HepG2 (cell line): Measurements from ENCODE around the gene CEP76. TPM values are rescaled to one million over a fixed set of nuclear protein-coding genes. Genes with fewer than 3 reads are reported as not detected.

Experiments used
- ADNP ChIP-seq: sonication (generic); formaldehyde crosslinking; IDR thresholded peaks from 2 replicates; pipeline ENCODE4 v1.4.0; 2020; ENCODE audit warnings: missing genetic modification reagents
- AGO1 ChIP-seq: fragments of 200-400 bp; formaldehyde crosslinking; IDR thresholded peaks from 2 replicates; pipeline ENCODE4 v1.6.1; 2017; ENCODE audit warnings: mild to moderate bottlenecking, low read depth, low read length, moderate library complexity; ENCODE audit not compliant: poor library complexity, severe bottlenecking
- CEBPG ChIP-seq: IDR thresholded peaks from 2 replicates; pipeline ENCODE4 v1.6.1; 2016
- DR1 ChIP-seq: sonication (generic); formaldehyde crosslinking; IDR thresholded peaks from 2 replicates; pipeline ENCODE4 v1.8.0; 2021; ENCODE audit warnings: mild to moderate bottlenecking, missing genetic modification reagents, inconsistent platforms
- FOSL2 ChIP-seq: sonication (generic); formaldehyde crosslinking; IDR thresholded peaks from 2 replicates; pipeline ENCODE4 v1.4.0; 2020; ENCODE audit warnings: missing genetic modification reagents
- FOXO4 ChIP-seq: sonication (generic); formaldehyde crosslinking; conservative IDR thresholded peaks from 2 replicates; pipeline ENCODE4 v1.8.1; 2023; ENCODE audit warnings: missing genetic modification reagents
- GMEB1 ChIP-seq: sonication (generic); formaldehyde crosslinking; IDR thresholded peaks from 2 replicates; pipeline ENCODE4 v1.5.1; 2020; ENCODE audit warnings: missing genetic modification reagents, mild to moderate bottlenecking, borderline replicate concordance
- GRHL1 ChIP-seq: sonication (generic); formaldehyde crosslinking; conservative IDR thresholded peaks from 2 replicates; pipeline ENCODE4 v1.8.0; 2022; ENCODE audit warnings: missing genetic modification reagents
- JDP2 ChIP-seq: sonication (generic); formaldehyde crosslinking; IDR thresholded peaks from 2 replicates; pipeline ENCODE4 v1.8.1; 2022; ENCODE audit warnings: missing genetic modification reagents, borderline replicate concordance
- MTF2 ChIP-seq: sonication (generic); formaldehyde crosslinking; IDR thresholded peaks from 2 replicates; pipeline ENCODE4 v1.5.0; 2020; ENCODE audit warnings: missing genetic modification reagents, borderline replicate concordance
- NBN ChIP-seq: fragments of 450-650 bp; conservative IDR thresholded peaks from 2 replicates; pipeline ENCODE4 v1.6.1; 2017
- PHF21A ChIP-seq: sonication (generic); formaldehyde crosslinking; IDR thresholded peaks from 2 replicates; pipeline ENCODE4 v1.5.0; 2020; ENCODE audit warnings: mild to moderate bottlenecking, missing genetic modification reagents
- SIN3A ChIP-seq: IDR thresholded peaks from 2 replicates; pipeline ENCODE4 v1.6.1; 2011; ENCODE audit warnings: low read depth, mild to moderate bottlenecking, control low read depth, low read length, borderline replicate concordance
- SPEN ChIP-seq: sonication (generic); formaldehyde crosslinking; IDR thresholded peaks from 2 replicates; pipeline ENCODE4 v1.5.1; 2020; ENCODE audit warnings: low read depth, mild to moderate bottlenecking, missing genetic modification reagents
- TBP ChIP-seq: sonication (generic); formaldehyde crosslinking; IDR thresholded peaks from 2 replicates; pipeline ENCODE4 v1.5.0; 2020; ENCODE audit warnings: missing genetic modification reagents
- ZNF235 ChIP-seq: sonication (generic); formaldehyde crosslinking; IDR thresholded peaks from 2 replicates; pipeline ENCODE4 v1.8.1; 2023; ENCODE audit warnings: mild to moderate bottlenecking, missing genetic modification reagents, borderline replicate concordance
- ZNF24 ChIP-seq: fragments of 450-650 bp; IDR thresholded peaks from 2 replicates; pipeline ENCODE4 v1.6.1; 2017; ENCODE audit warnings: antibody characterized with exemption, mild to moderate bottlenecking
- ZNF75D ChIP-seq: sonication (generic); formaldehyde crosslinking; IDR thresholded peaks from 2 replicates; pipeline ENCODE4 v1.8.1; 2023; ENCODE audit warnings: missing genetic modification reagents, mild to moderate bottlenecking, borderline replicate concordance
- ZNF816 ChIP-seq: sonication (generic); formaldehyde crosslinking; IDR thresholded peaks from 2 replicates; pipeline ENCODE4 v1.8.0; 2022; ENCODE audit warnings: missing genetic modification reagents, mild to moderate bottlenecking, borderline replicate concordance
- ZSCAN25 ChIP-seq: sonication (generic); formaldehyde crosslinking; IDR thresholded peaks from 2 replicates; pipeline ENCODE4 v1.8.0; 2022; ENCODE audit warnings: mild to moderate bottlenecking, missing genetic modification reagents
- polyA plus RNA-seq, 8 experiments: library from polyadenylated mRNA; depleted of rRNA in 3 of 8; stranded (reverse) in 7 of 8; unstranded in 1 of 8; fragments of >200 nt; fragmentation: Illumina TruSeq in 4 of 8; extraction: Trizol in 4 of 8; gene quantifications; 2 replicates each; pipeline versions ENCODE4 v1.2.1 to v1.2.3, GENCODE V29; 2011 to 2016; ENCODE audit warnings: low read depth in 4 of 8, missing spikeins in 1 of 8, mixed read lengths in 1 of 8; ENCODE audit not compliant: insufficient read depth in 1 of 8
- total RNA-seq, 5 experiments: library from RNA; depleted of rRNA; stranded (reverse); fragments of >200 nt; fragmentation: Illumina TruSeq; extraction: Trizol; gene quantifications; 2 replicates each; pipeline ENCODE4 v1.2.3, GENCODE V29; 2016; ENCODE audit warnings: low read depth in 1 of 5
- TF ChIP-seq, protein P1 (sequence below): sonication (generic); formaldehyde crosslinking; IDR thresholded peaks from 2 replicates; pipeline ENCODE4 v1.4.0; 2020; ENCODE audit warnings: low read depth, mild to moderate bottlenecking, missing genetic modification reagents
- TF ChIP-seq, protein P2 (sequence below): IDR thresholded peaks from 2 replicates; pipeline ENCODE4 v1.6.1; 2016; ENCODE audit warnings: low read depth, control low read depth

The CEP76 gene
- total and polyA plus RNA-seq, 2 of the 13 experiments (the other 11 are each of a cell fraction or from before 2014, with no cell fraction given): 13.9 to 15.1 TPM

GRCh38 chr18:12702221-12703095, at the start of gene CEP76, which contains the start of gene PSMG2 (continued):
- TF ChIP-seq GMEB1 (CRISPR knock-in tag) (peak; percentile 91), ADNP (no peak), PHF21A (peak; percentile 50; the same call in 1 of the 2 replicates), JDP2 (no peak), ZNF24 (no peak), SIN3A (peak; percentile 86; the same call in 1 of the 2 replicates), ZNF235 (CRISPR knock-in tag) (no peak), CEBPG (CRISPR knock-in tag) (0 out of 2 replicates have a peak, but pooled peaks have one; percentile 21), ZNF75D (CRISPR knock-in tag) (no peak), NBN (no peak), MTF2 (CRISPR knock-in tag) (peak; percentile 86; the same call in 1 of the 2 replicates), GRHL1 (no peak), TBP (no peak), DR1 (CRISPR knock-in tag) (peak; percentile 69; the same call in 1 of the 2 replicates), FOXO4 (CRISPR knock-in tag) (no peak), FOSL2 (CRISPR knock-in tag) (peak; percentile 37), SPEN (CRISPR knock-in tag) (peak; percentile 61; the same call in 1 of the 2 replicates), ZNF816 (CRISPR knock-in tag) (no peak; the same call in 1 of the 2 replicates), AGO1 (peak; percentile 67), ZSCAN25 (0 out of 2 replicates have a peak, but pooled peaks have one; percentile 29)
- TF ChIP-seq, protein P1, sequence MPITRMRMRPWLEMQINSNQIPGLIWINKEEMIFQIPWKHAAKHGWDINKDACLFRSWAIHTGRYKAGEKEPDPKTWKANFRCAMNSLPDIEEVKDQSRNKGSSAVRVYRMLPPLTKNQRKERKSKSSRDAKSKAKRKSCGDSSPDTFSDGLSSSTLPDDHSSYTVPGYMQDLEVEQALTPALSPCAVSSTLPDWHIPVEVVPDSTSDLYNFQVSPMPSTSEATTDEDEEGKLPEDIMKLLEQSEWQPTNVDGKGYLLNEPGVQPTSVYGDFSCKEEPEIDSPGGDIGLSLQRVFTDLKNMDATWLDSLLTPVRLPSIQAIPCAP (CRISPR knock-in tag): no peak
- TF ChIP-seq, protein P2, sequence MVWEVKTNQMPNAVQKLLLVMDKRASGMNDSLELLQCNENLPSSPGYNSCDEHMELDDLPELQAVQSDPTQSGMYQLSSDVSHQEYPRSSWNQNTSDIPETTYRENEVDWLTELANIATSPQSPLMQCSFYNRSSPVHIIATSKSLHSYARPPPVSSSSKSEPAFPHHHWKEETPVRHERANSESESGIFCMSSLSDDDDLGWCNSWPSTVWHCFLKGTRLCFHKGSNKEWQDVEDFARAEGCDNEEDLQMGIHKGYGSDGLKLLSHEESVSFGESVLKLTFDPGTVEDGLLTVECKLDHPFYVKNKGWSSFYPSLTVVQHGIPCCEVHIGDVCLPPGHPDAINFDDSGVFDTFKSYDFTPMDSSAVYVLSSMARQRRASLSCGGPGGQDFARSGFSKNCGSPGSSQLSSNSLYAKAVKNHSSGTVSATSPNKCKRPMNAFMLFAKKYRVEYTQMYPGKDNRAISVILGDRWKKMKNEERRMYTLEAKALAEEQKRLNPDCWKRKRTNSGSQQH (CRISPR knock-in tag): peak; percentile 15; the same call in 1 of the 2 replicates
